GM12892 (cell line): ENCODE results near the gene SLC35A5. TPM values are rescaled to one million over a fixed set of nuclear protein-coding genes. Genes with fewer than 3 reads are reported as not detected.
"Not testable (repeated sequence)": the region's sequence is repeated elsewhere in the genome, so short reads cannot be mapped to it uniquely, and the experiment has no call there.

Source experiments
- DNase-seq: peaks from one replicate; pipeline ENCODE4 v3.0.0; 2011; ENCODE audit not compliant: insufficient read length
- FAIRE-seq: peaks from 2 replicates; lab custom pipeline; 2011; peaks lifted over from hg19 to GRCh38; lab: Jason Lieb, UNC
- POLR2A ChIP-seq: IDR thresholded peaks from 2 replicates; pipeline ENCODE4 v1.6.1; 2011; ENCODE audit warnings: low read depth, low read length, control low read depth
- POLR2AphosphoS5 ChIP-seq: IDR thresholded peaks from 2 replicates; pipeline ENCODE4 v1.6.1; 2011; ENCODE audit warnings: low read depth, low read length, control low read depth
- TAF1 ChIP-seq: IDR thresholded peaks from 2 replicates; pipeline ENCODE4 v1.6.1; 2011; ENCODE audit warnings: low read depth, mild to moderate bottlenecking, control low read depth, low read length, borderline replicate concordance
- polyA plus RNA-seq: library from polyadenylated mRNA; unstranded; fragments of >200 nt; gene quantifications from one replicate; pipeline ENCODE4 v1.2.1, GENCODE V29; 2012; ENCODE audit warnings: missing spikeins, inconsistent platforms; ENCODE audit not compliant: missing spikeins

Gene SLC35A5
- 21.9 TPM for polyA plus RNA-seq

- FAIRE-seq: peak; percentile 99
- DNase-seq: peak; percentile 69
- TF ChIP-seq TAF1 (peak; percentile 47; the same call in 1 of the 2 replicates), POLR2AphosphoS5 (peak; percentile 84), POLR2A (peak; percentile 82)
Observed at GRCh38 chr3:112561734-112562529, at the start of gene SLC35A5, which contains the start of gene ATG3. TSS of gene SLC35A5 (plus strand) at chr3:112562045. CDS start at chr3:112563404, 1,359 bp downstream. TSS of gene ATG3 (minus strand) at chr3:112561962. CDS start at chr3:112561528, 434 bp downstream.

GRCh38 chr3:112512320-112512719 lies 49.5 kb upstream of the SLC35A5 start:
- DNase-seq (no peak), FAIRE-seq (no peak)
- TF ChIP-seq TAF1 (no peak), POLR2A (no peak), POLR2AphosphoS5 (no peak)

GRCh38 chr3:112514527-112515128 lies 47.2 kb upstream of the SLC35A5 start:
- DNase-seq (peak; percentile 19), FAIRE-seq (peak; percentile 93)
- TF ChIP-seq POLR2A (no peak), TAF1 (no peak), POLR2AphosphoS5 (0 out of 2 replicates have a peak, but pooled peaks have one; percentile 25)

- peak; percentile 84 for FAIRE-seq
- not testable (repeated sequence) for DNase-seq
Observed at GRCh38 chr3:112518970-112519369, 42.9 kb upstream of the SLC35A5 start.

- FAIRE-seq (peak; percentile 79), DNase-seq (no peak)
- TF ChIP-seq POLR2A (no peak), TAF1 (no peak), POLR2AphosphoS5 (no peak)
Observed at GRCh38 chr3:112519424-112520001, 42.3 kb upstream of the SLC35A5 start.

GRCh38 chr3:112524127-112524526 lies 37.7 kb upstream of the SLC35A5 start:
- not testable (repeated sequence) for DNase-seq, FAIRE-seq

GRCh38 chr3:112530573-112530972 lies 31.3 kb upstream of the SLC35A5 start:
- FAIRE-seq (no peak), DNase-seq (no peak)
- TF ChIP-seq TAF1 (no peak), POLR2A (no peak)

- FAIRE-seq: peak; percentile 72
- TF ChIP-seq POLR2A: no peak
- TF ChIP-seq TAF1: no peak
- TF ChIP-seq POLR2AphosphoS5: no peak
- no peak for DNase-seq
Observed at GRCh38 chr3:112531358-112531781, 30.5 kb upstream of the SLC35A5 start.

GRCh38 chr3:112539825-112540650 lies 21.8 kb upstream of the SLC35A5 start:
- no peak for DNase-seq
- no peak for TF ChIP-seq TAF1
- no peak for TF ChIP-seq POLR2AphosphoS5
- TF ChIP-seq POLR2A: no peak
- FAIRE-seq: peak; percentile 71

GRCh38 chr3:112546216-112546759 lies 15.6 kb upstream of the SLC35A5 start:
- no peak for TF ChIP-seq POLR2AphosphoS5
- TF ChIP-seq TAF1: no peak
- no peak for TF ChIP-seq POLR2A
- FAIRE-seq: no peak
- no peak for DNase-seq

- DNase-seq: no peak
- TF ChIP-seq TAF1 (no peak), POLR2A (no peak), POLR2AphosphoS5 (no peak)
- FAIRE-seq: peak; percentile 84
Observed at GRCh38 chr3:112550859-112551258, 11.0 kb upstream of the SLC35A5 start.
